Stomach (tissue), 9 donors: ENCODE measurements around the gene HMGN2. TPM values are rescaled to one million over a fixed set of nuclear protein-coding genes. Genes with fewer than 3 reads are reported as not detected.
"Not testable (repeated sequence)": the region's sequence is repeated elsewhere in the genome, so short reads cannot be mapped to it uniquely, and the experiment has no call there.

Source experiments
- DNase-seq, 2 donors: peaks; one replicate each; pipeline versions ENCODE4 v3.0.0 to v3.0.0-alpha.2; 2013 to 2019
- H3K27ac ChIP-seq, 5 donors: fragments of 200-600 bp in 4 of 5; sonication (generic) in 4 of 5; one replicate each; pipeline ENCODE4 v1.5.1; 2013 to 2019; ENCODE audit warnings: mild to moderate bottlenecking in 1 of 5, moderate library complexity in 1 of 5
- H3K27me3 ChIP-seq, 3 donors: fragments of 200-600 bp; sonication (generic); one replicate each; pipeline ENCODE4 v1.5.1; 2017 to 2019; ENCODE audit warnings: mixed run types in 1 of 3
- H3K36me3 ChIP-seq, 4 donors: fragments of 200-600 bp; sonication (generic); 1 replicate in 3 of 4; 2 replicates in 1 of 4; pipeline ENCODE4 v1.5.1; 2016 to 2019
- H3K4me1 ChIP-seq, 4 donors: fragments of 200-600 bp; sonication (generic); one replicate each; pipeline ENCODE4 v1.5.1; 2016 to 2019
- H3K4me3 ChIP-seq, 4 donors: fragments of 200-600 bp; sonication (generic) in 3 of 4; one replicate each; pipeline ENCODE4 v1.5.1; 2016 to 2019; ENCODE audit warnings: mild to moderate bottlenecking in 1 of 4
- H3K9me3 ChIP-seq, 4 donors: fragments of 200-600 bp; sonication (generic); one replicate each; pipeline ENCODE4 v1.5.1; 2016 to 2019
- CTCF ChIP-seq, 7 experiments: fragments of 450-650 bp in 4 of 7; fragments of 200-600 bp in 3 of 7; sonication (generic) in 3 of 7; IDR thresholded peaks; one replicate each; pipeline ENCODE4 v1.5.1; 2016 to 2019; ENCODE audit warnings: antibody characterized with exemption in 7 of 7, control low read depth in 2 of 7, mild to moderate bottlenecking in 1 of 7
- EP300 ChIP-seq: sonication (generic); formaldehyde crosslinking; IDR thresholded peaks from one replicate; pipeline ENCODE4 v1.6.1; 2017; ENCODE audit warnings: antibody characterized with exemption
- POLR2A ChIP-seq, 4 donors: fragments of 450-650 bp; IDR thresholded peaks; one replicate each; pipeline ENCODE4 v1.6.1; 2016; ENCODE audit warnings: antibody characterized with exemption in 4 of 4, control low read depth in 2 of 4, mild to moderate bottlenecking in 1 of 4, moderate library complexity in 1 of 4
- POLR2AphosphoS5 ChIP-seq, 3 donors: sonication (generic); formaldehyde crosslinking; IDR thresholded peaks; one replicate each; pipeline ENCODE4 v1.6.1; 2016; ENCODE audit warnings: antibody characterized with exemption in 3 of 3
- WGBS, 5 donors: extraction: QIAGEN DNeasy Blood & Tissue Kit in 3 of 5; methylation state at CpG; one replicate each; pipeline versions ENCODE4 v1.1.5 to v1.1.7; 2013 to 2018; 5-methylcytosine and 5-hydroxymethylcytosine counted together
- intact Hi-C: fragments of 100-400 bp; cut with DNase I; formaldehyde crosslinking; loops from one replicate; pipeline ENCODE4 v1.15.1; 2023; ENCODE audit warnings: low total_unique reads
- polyA plus RNA-seq, 3 donors: library from polyadenylated mRNA; stranded (reverse); fragments of 200-250 nt; gene quantifications; one replicate each; pipeline ENCODE4 v1.2.3, GENCODE V29; 2013
- total RNA-seq, 5 donors: library from RNA; depleted of rRNA; stranded (reverse); fragments of >200 nt; gene quantifications; one replicate each; pipeline versions ENCODE4 v1.1.0 to v1.2.3, GENCODE V29; 2014 to 2016
- donor health status: healthy with polysubstance abuse.
- donor health status: Bipolar disorder and iron deficiency.
- donor health status: healthy.

The HMGN2 gene
- total and polyA plus RNA-seq, 8 donors: 70.1 to 897 (median 445) TPM

GRCh38 chr1:26493938-26494337 lies 21.7 kb downstream of the HMGN2 start:
- Histone ChIP-seq H3K27ac (no peak overlapping the region), H3K4me1 (peaks cover 0 to 3% (median 0%) of the 10 kb centered on the region in 4 donors), H3K36me3 (no peaks in the 10 kb centered on the region), H3K27me3 (no peaks in the 10 kb centered on the region), H3K9me3 (no peaks in the 10 kb centered on the region), H3K4me3 (no peak overlapping the region)
- intact Hi-C loops: no loop called here
- TF ChIP-seq POLR2A (IDR thresholded peaks at IDR 0.05) (no peak), EP300 (no peak), POLR2AphosphoS5 (IDR thresholded peaks at IDR 0.05) (no peak), CTCF (IDR thresholded peaks at IDR 0.05) (no peak)
- WGBS, 5 donors: 83 to 98% (median 91%) methylated on average over 3 of the region's 3 CpGs
- no peak for DNase-seq

GRCh38 chr1:26496861-26497260 lies 24.6 kb downstream of the HMGN2 start:
- no peaks in the 10 kb centered on the region for H3K9me3 ChIP-seq
- peaks cover 6 to 19% (median 18%) of the 10 kb centered on the region in 4 donors for H3K4me1 ChIP-seq
- no peaks in the 10 kb centered on the region for H3K27me3 ChIP-seq
- 47 to 69% (median 54%) methylated on average over 4 of the region's 4 CpGs for WGBS, 5 donors
- no peaks in the 10 kb centered on the region for H3K36me3 ChIP-seq
- TF ChIP-seq POLR2A (IDR thresholded peaks at IDR 0.05) (no peak), EP300 (no peak), CTCF (IDR thresholded peaks at IDR 0.05) (no peak), POLR2AphosphoS5 (IDR thresholded peaks at IDR 0.05) (no peak)
- DNase-seq: peak in 1 of 2 donors; percentile 80
- H3K27ac ChIP-seq: no peak overlapping the region
- intact Hi-C loops: no loop called here
- H3K4me3 ChIP-seq: no peak overlapping the region

- WGBS, 5 donors: 85 to 94% (median 89%) methylated on average over 7 of the region's 7 CpGs
- DNase-seq: no peak
- H3K27ac ChIP-seq: no peak overlapping the region
- TF ChIP-seq POLR2A (IDR thresholded peaks at IDR 0.05) (no peak), POLR2AphosphoS5 (IDR thresholded peaks at IDR 0.05) (no peak), CTCF (IDR thresholded peaks at IDR 0.05) (no peak), EP300 (no peak)
- no peaks in the 10 kb centered on the region for H3K27me3 ChIP-seq
- no peaks in the 10 kb centered on the region for H3K9me3 ChIP-seq
- H3K4me1 ChIP-seq: peaks cover 6 to 21% (median 20%) of the 10 kb centered on the region in 4 donors
- intact Hi-C loops: no loop called here
- no peak overlapping the region for H3K4me3 ChIP-seq
- no peaks in the 10 kb centered on the region for H3K36me3 ChIP-seq
These were observed 26.7 kb downstream of the HMGN2 start for GRCh38 chr1:26498894-26499293.

GRCh38 chr1:26500488-26501175 lies 28.4 kb downstream of the HMGN2 start:
- no peaks in the 10 kb centered on the region for H3K36me3 ChIP-seq
- intact Hi-C loops: no loop called here
- H3K27ac ChIP-seq: peak overlapping the region; percentile 93 to 99 (median 94)
- 0 to 2% (median 1%) methylated on average over 16 to 74 of the region's 74 CpGs for WGBS, 5 donors
- TF ChIP-seq POLR2A (IDR thresholded peaks at IDR 0.05): peak in 1 of 4 donors; percentile 40
- TF ChIP-seq CTCF (IDR thresholded peaks at IDR 0.05): no peak
- peak in 2 of 3 donors; percentile 71 to 86 for TF ChIP-seq POLR2AphosphoS5 (IDR thresholded peaks at IDR 0.05)
- no peak for TF ChIP-seq EP300
- H3K27me3 ChIP-seq: no peaks in the 10 kb centered on the region
- H3K4me3 ChIP-seq: peak overlapping the region; percentile 72 to 83 (median 78)
- no peaks in the 10 kb centered on the region for H3K9me3 ChIP-seq
- peaks cover 6 to 21% (median 20%) of the 10 kb centered on the region in 4 donors for H3K4me1 ChIP-seq
- DNase-seq: peak; percentile 91 to 96

GRCh38 chr1:26510711-26511110 lies 38.5 kb downstream of the HMGN2 start:
- not testable (repeated sequence) for H3K27ac ChIP-seq, DNase-seq

GRCh38 chr1:26515836-26516235 lies 43.6 kb downstream of the HMGN2 start:
- H3K9me3 ChIP-seq, H3K4me3 ChIP-seq, H3K27me3 ChIP-seq, intact Hi-C loops, H3K27ac ChIP-seq, H3K36me3 ChIP-seq, H3K4me1 ChIP-seq, DNase-seq: not testable (repeated sequence)
- WGBS, 5 donors: 84 to 95% (median 90%) methylated on average over 4 of the region's 4 CpGs

More at GRCh38 chr1:26510711-26511110, 38.5 kb downstream of the HMGN2 start:
- H3K4me1 ChIP-seq, H3K4me3 ChIP-seq, H3K27me3 ChIP-seq, intact Hi-C loops, H3K9me3 ChIP-seq, H3K36me3 ChIP-seq: not testable (repeated sequence)
- WGBS, 5 donors: 60 to 80% (median 76%) methylated on average over 2 of the region's 2 CpGs
